Uterus (tissue), 4 donors: ENCODE results near the gene CISH. TPM values are rescaled to one million over a fixed set of nuclear protein-coding genes. Genes with fewer than 3 reads are reported as not detected.

Experiments used
- DNase-seq, 2 donors: peaks; one replicate each; pipeline ENCODE4 v3.0.0-alpha.2; 2019 to 2020
- H3K27ac ChIP-seq, 2 donors: fragments of 200-600 bp; sonication (generic); 1 replicate in 1 of 2; 2 replicates in 1 of 2; pipeline ENCODE4 v1.5.1; 2016 to 2018
- H3K27me3 ChIP-seq, 2 donors: fragments of 200-600 bp; sonication (generic); one replicate each; pipeline ENCODE4 v1.5.1; 2018 to 2019; ENCODE audit warnings: control low read depth in 1 of 2
- H3K36me3 ChIP-seq, 2 donors: fragments of 200-600 bp; sonication (generic); one replicate each; pipeline ENCODE4 v1.5.1; 2019; ENCODE audit warnings: control low read depth in 1 of 2
- H3K4me1 ChIP-seq, 2 donors: fragments of 200-600 bp; sonication (generic); one replicate each; pipeline ENCODE4 v1.5.1; 2018 to 2019; ENCODE audit warnings: control low read depth in 1 of 2
- H3K4me3 ChIP-seq, 2 donors: fragments of 200-600 bp; sonication (generic); 1 replicate in 1 of 2; 2 replicates in 1 of 2; pipeline ENCODE4 v1.5.1; 2018 to 2019; ENCODE audit warnings: mild to moderate bottlenecking in 1 of 2
- H3K9me3 ChIP-seq, 2 donors: fragments of 200-600 bp; sonication (generic); one replicate each; pipeline ENCODE4 v1.5.1; 2019; ENCODE audit warnings: control low read depth in 1 of 2
- POLR2A ChIP-seq, 2 donors: fragments of 450-650 bp; IDR thresholded peaks; one replicate each; pipeline ENCODE4 v1.6.1; 2016; ENCODE audit warnings: antibody characterized with exemption in 2 of 2, mild to moderate bottlenecking in 1 of 2, moderate library complexity in 1 of 2
- intact Hi-C: fragments of 100-400 bp; cut with DNase I; formaldehyde crosslinking; loops from one replicate; pipeline ENCODE4 v1.15.1; 2023; ENCODE audit warnings: low total_unique reads
- total RNA-seq, 4 donors: library from RNA; depleted of rRNA in 3 of 4; stranded (reverse); fragments of >200 nt in 3 of 4; gene quantifications; one replicate each; pipeline versions ENCODE4 v1.1.0 to v1.2.4, GENCODE V29; 2014 to 2023
- TF ChIP-seq, protein P1 (sequence below), 4 experiments: fragments of 200-600 bp in 2 of 4; fragments of 450-650 bp in 2 of 4; sonication (generic) in 2 of 4; IDR thresholded peaks; one replicate each; pipeline ENCODE4 v1.5.1; 2016 to 2019; ENCODE audit warnings: antibody characterized with exemption in 4 of 4, mild to moderate bottlenecking in 2 of 4, moderate library complexity in 1 of 4
- donor health status: DM: yes; HTN: yes; CAD: no.

The CISH gene
- total RNA-seq, 4 donors from 2014 or later = 2.1 to 12.3 (median 5.6) TPM; not detected in 1

DNA sequence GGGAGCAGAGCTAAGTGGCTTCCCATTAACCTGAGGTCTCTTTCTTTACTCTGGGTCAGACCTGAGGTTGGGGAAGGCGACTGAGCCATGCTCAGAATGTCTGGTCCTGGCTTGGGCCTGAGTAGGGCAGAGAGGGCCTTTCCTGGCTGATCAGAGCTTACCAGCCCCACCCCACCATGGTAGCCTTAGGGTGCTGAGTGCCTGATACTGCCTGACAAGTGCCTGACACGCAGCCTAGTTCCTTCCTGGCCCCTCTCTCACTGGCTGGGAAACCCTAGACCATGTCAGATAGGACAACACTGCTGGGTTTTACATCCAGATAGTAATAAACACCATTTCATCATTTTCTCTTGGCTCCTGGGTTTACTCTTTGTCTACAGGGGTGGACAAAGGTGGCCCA, 37.4 kb upstream of the CISH start:
- no peak for DNase-seq
- Histone ChIP-seq H3K36me3 (no peaks in the 10 kb centered on the region), H3K4me1 (no peaks in the 10 kb centered on the region), H3K9me3 (no peaks in the 10 kb centered on the region), H3K4me3 (no peak overlapping the region), H3K27ac (no peak overlapping the region), H3K27me3 (no peaks in the 10 kb centered on the region)
- intact Hi-C loops = no loop called here
- TF ChIP-seq, protein P1, sequence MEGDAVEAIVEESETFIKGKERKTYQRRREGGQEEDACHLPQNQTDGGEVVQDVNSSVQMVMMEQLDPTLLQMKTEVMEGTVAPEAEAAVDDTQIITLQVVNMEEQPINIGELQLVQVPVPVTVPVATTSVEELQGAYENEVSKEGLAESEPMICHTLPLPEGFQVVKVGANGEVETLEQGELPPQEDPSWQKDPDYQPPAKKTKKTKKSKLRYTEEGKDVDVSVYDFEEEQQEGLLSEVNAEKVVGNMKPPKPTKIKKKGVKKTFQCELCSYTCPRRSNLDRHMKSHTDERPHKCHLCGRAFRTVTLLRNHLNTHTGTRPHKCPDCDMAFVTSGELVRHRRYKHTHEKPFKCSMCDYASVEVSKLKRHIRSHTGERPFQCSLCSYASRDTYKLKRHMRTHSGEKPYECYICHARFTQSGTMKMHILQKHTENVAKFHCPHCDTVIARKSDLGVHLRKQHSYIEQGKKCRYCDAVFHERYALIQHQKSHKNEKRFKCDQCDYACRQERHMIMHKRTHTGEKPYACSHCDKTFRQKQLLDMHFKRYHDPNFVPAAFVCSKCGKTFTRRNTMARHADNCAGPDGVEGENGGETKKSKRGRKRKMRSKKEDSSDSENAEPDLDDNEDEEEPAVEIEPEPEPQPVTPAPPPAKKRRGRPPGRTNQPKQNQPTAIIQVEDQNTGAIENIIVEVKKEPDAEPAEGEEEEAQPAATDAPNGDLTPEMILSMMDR (IDR thresholded peaks at IDR 0.05) = no peak
- TF ChIP-seq POLR2A (IDR thresholded peaks at IDR 0.05) = no peak

DNA sequence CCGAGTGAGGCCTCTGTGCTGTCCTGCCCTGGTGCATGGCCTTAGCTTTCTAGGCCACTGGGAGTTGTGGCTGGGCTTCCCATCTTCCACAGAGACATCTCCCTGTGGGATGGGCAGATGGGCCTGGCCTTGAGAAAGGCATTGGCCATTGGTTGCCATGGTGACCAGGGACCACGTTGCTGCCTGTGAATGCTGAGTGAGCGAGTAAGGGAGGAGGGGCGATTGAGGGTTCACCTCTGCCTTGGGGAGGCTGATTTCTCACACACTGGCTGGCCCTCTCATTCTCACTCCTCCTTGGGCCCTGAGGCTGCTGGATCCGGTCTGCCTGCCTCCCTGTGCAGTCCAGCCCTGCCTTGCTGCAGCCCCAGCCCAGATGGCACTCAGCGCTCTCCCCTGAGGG, 36.7 kb upstream of the CISH start:
- Histone ChIP-seq H3K4me3 (no peak overlapping the region), H3K27ac (no peak overlapping the region), H3K9me3 (no peaks in the 10 kb centered on the region), H3K4me1 (no peaks in the 10 kb centered on the region), H3K36me3 (no peaks in the 10 kb centered on the region), H3K27me3 (no peaks in the 10 kb centered on the region)
- no peak for TF ChIP-seq POLR2A (IDR thresholded peaks at IDR 0.05)
- TF ChIP-seq, protein P1 (IDR thresholded peaks at IDR 0.05) = no peak
- intact Hi-C loops = no loop called here
- DNase-seq = no peak

GRCh38 chr3:50645378-50645777, 33.8 kb upstream of the CISH start:
- H3K27ac ChIP-seq = no peak overlapping the region
- H3K9me3 ChIP-seq = no peaks in the 10 kb centered on the region
- H3K27me3 ChIP-seq = no peaks in the 10 kb centered on the region
- no peak overlapping the region for H3K4me3 ChIP-seq
- no peak for DNase-seq
- intact Hi-C loops = no loop called here
- no peak for TF ChIP-seq POLR2A (IDR thresholded peaks at IDR 0.05)
- TF ChIP-seq, protein P1 (IDR thresholded peaks at IDR 0.05) = no peak
- H3K36me3 ChIP-seq = no peaks in the 10 kb centered on the region
- H3K4me1 ChIP-seq = no peaks in the 10 kb centered on the region

- no peaks in the 10 kb centered on the region for H3K9me3 ChIP-seq
- no peaks in the 10 kb centered on the region for H3K27me3 ChIP-seq
- H3K27ac ChIP-seq = no peak overlapping the region
- no peaks in the 10 kb centered on the region for H3K36me3 ChIP-seq
- no peak for DNase-seq
- H3K4me1 ChIP-seq = no peaks in the 10 kb centered on the region
- intact Hi-C loops = no loop called here
- no peak for TF ChIP-seq POLR2A (IDR thresholded peaks at IDR 0.05)
- H3K4me3 ChIP-seq = no peak overlapping the region
Observed at GRCh38 chr3:50644561-50644960, 33.0 kb upstream of the CISH start.

GRCh38 chr3:50642382-50642781, 30.8 kb upstream of the CISH start:
- no peak for TF ChIP-seq POLR2A (IDR thresholded peaks at IDR 0.05)
- TF ChIP-seq, protein P1 (IDR thresholded peaks at IDR 0.05) = no peak
- Histone ChIP-seq H3K4me1 (no peaks in the 10 kb centered on the region), H3K4me3 (no peak overlapping the region), H3K9me3 (no peaks in the 10 kb centered on the region), H3K27ac (no peak overlapping the region), H3K36me3 (no peaks in the 10 kb centered on the region), H3K27me3 (no peaks in the 10 kb centered on the region)
- intact Hi-C loops = no loop called here
- no peak for DNase-seq

DNA sequence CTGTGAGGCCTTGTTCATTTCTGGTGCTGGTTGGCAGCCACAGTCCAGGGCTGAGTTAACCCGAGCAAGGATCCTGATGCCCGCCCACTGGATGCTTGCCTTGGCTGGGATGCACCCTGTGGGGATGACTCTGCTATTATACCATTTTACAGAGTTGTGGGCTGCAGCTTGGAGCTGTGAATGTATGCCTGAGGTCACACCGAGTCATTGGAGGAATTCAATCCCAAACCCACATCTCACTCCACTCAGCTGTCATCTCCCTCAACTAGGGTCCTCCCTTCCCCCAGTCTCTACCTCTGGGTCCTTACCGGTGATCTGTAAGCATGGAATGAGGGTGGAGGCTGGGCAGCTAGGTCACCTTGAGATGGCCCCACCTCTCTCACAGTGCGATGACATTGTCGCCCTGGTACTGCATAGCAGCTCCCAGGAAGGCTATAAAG, 27.5 kb upstream of the CISH start:
- Histone ChIP-seq H3K27me3 (no peaks in the 10 kb centered on the region), H3K36me3 (no peaks in the 10 kb centered on the region), H3K9me3 (no peaks in the 10 kb centered on the region), H3K4me3 (no peak overlapping the region), H3K4me1 (no peaks in the 10 kb centered on the region), H3K27ac (no peak overlapping the region)
- no peak for DNase-seq
- TF ChIP-seq POLR2A (IDR thresholded peaks at IDR 0.05) = no peak
- TF ChIP-seq, protein P1 (IDR thresholded peaks at IDR 0.05) = no peak
- intact Hi-C loops = no loop called here
